SW480 (cell line): Measurements from ENCODE around the gene GLIPR1.
"Not testable (repeated sequence)": the region's sequence is repeated elsewhere in the genome, so short reads cannot be mapped to it uniquely, and the experiment has no call there.

Experiments
- DNase-seq: peaks from one replicate; pipeline ENCODE4 v3.0.0-alpha.2; 2016; ENCODE audit warnings: low spot score

Gene GLIPR1

DNA sequence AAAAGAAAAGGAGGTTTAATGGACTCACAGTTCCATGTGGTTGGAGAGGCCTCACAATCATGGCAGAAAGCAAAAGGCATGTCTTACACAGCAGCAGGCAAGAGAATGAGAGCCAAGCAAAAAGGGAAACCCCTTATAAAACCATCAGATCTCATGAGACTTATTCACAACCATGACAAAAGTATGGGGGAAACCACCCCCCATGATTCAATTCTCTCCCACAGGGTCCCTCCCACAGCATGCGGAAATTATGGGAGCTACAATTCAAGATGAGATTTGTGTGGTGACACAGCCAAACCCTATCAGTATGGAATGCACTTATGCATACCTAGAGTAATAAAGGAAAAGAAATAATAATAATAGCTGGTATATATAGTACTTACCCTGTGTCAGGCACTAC lies 4.5 kb upstream of the GLIPR1 start:
- no peak for DNase-seq

GRCh38 chr12:75477137-75477536 lies 3.4 kb upstream of the GLIPR1 start:
- no peak for DNase-seq

DNA sequence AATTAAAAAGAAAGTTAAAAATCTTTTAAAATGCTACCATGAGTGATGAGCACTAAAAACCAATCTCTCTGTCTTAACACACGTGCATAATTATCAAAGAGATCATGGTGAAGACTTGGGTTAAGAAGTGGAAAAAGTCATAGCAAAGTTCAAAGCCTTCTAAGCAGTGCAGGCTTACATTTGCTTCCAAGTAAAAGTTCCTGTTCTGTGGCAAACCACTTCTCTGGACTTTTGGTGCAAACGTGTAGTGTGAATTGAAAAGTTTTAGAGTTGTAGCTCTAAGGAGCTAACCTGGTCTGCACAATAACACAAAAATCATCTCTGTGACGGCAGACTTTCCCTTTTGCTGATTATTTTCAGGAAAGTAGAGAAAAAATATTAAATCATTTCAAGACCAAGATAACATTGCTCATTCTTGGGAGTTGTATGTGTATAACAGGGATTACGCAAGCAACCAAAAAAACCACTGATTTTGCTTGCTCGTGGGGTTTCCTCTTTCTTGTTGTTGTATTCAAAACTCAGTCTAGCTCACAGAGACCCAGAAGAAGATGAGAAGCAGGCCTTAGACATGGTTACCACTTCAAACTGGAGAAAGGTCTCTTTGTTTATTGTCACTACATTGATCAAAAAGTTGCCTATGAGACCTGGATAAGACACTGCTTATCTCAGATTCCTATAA lies 2.3 kb upstream of the GLIPR1 start:
- no peak for DNase-seq

- no peak for DNase-seq
Measured at GRCh38 chr12:75479963-75480461, 543 bp upstream of the GLIPR1 start.

DNA sequence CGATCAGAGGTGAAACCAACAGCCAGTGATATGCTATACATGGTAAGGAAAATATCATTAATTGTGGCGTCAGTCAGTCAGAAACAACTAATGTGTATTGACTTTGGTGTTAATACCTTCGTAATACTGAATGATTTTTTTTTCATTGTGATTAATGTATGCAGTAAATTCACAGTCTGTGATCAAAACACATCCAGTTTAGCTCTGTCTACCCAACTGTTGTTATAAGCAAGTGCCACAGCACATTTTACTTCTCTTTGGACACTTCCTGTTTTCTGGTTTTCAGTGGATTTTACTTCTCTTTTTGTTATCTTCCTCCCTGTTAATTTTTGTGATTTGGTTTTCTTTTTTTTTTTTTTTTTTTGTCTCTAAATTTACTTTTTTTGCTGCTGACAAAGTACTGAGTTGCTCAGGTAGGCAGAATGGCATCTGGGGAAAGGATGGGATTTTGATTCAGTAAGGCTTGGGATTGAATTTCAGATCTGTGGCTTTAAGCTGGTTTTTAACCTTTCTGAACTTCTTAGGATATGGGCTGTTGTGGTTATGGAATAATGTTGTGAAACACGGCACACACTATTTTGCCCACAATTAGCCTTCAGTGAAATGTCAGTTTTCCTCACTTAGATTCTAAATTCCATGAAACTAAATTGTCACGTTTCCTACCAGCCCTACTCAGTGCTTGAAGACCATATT lies 604 bp downstream of the GLIPR1 start:
- DNase-seq = no peak

DNA sequence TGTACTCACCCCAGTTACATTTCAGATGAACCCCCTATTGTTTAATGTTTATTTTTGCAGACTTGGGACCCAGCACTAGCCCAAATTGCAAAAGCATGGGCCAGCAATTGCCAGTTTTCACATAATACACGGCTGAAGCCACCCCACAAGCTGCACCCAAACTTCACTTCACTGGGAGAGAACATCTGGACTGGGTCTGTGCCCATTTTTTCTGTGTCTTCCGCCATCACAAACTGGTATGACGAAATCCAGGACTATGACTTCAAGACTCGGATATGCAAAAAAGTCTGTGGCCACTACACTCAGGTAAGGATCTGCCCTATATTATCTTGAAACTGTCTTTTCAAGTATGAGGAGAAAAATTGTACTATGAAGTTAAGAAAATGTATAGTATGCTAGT lies 1.2 kb downstream of the GLIPR1 start:
- no peak for DNase-seq

DNA sequence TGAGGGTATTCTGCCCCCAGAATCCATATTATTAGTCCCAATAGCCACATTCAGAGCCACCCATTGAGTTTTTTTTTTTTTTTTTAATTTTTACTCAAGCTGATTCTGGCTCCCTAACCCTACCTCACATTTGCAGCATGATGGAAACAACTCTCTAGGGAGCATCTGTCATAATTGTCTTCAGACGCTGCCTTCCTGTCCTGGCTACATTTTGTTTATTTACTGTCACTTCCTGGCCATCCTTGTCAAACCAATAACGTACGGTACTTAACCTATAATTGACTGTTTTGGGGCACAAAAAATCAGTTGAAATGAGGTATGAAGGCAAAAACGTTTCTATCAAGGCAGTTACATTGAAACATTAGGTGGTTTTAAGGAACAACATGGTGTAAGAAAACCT lies 2.1 kb downstream of the GLIPR1 start:
- no peak for DNase-seq

DNA sequence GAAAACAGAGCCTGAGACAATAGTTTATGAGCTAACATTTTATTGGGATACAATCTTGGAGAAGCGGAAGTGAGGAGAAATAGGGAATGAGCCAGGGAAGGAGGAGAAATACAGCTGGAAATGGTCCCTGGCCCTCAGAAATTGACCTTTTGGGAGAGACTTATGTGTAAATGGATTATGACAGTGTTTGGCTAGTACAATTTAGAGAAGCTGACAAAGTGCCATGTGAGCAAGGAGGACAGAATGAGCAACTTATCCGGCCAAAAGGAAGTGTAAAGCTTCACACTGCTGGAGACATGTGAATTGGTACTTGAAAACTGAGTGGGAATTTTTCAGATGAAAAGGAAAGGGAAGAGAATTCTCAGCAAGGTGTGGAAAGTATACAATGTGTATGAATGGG lies 2.9 kb downstream of the GLIPR1 start:
- no peak for DNase-seq

DNA sequence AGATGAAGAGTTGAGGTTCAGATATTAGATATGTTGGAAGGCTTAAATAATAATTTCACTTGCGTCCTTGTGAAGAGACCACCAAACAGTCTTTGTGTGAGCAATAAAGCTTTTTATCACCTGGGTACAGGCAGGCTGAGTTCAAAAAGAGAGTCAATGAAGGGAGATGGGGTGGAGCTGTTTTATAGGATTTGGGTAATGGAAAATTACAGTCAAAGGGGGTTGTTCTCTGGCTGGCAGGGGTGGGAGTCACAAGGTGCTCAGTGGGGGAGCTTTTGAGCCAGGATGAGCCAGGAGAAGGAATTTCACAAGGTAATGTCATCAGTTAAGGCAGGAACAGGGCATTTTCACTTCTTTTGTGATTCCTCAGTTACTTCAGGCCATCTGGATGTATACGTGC lies 3.9 kb downstream of the GLIPR1 start:
- not testable (repeated sequence) for DNase-seq

DNA sequence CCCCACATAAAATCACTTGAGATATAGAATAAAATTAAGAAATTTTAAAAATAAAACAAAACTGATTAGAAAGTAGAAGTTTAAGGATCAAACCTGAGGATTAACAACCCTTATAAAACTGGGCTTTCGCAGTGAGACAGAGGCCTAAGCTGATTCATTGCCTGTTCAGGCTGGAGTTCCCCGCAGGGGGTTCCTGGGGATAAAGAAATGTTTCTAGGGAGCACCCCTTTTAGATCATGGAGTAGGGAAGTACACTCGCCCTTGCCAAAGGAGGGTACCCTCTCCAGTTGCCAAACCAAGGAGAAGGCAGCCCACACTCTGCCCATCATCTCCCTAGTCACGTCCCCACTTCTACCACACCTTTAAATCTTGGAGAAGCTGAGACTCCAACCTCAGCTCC lies 6.8 kb downstream of the GLIPR1 start:
- DNase-seq = no peak

- DNase-seq = peak; percentile 14
Measured at GRCh38 chr12:75488553-75488952, 8.0 kb downstream of the GLIPR1 start.

DNA sequence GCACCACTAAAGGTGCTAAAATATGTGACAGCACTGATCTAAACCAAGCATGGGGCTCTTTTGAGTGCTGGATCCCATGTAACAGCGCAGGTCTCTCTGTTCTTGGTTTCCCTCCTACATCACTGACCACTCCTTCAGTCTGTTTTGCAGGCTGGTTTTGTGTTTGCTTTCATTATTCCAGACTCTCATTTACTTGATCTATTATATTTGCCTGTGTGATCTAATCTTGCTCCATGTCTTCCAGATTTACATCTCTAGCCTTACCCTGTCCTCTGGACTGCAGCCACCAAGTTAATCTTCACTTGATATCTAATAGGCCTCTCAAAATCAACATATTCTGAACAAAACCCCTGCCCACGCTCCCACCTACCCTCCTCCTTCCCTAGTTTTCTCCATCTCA lies 8.6 kb downstream of the GLIPR1 start:
- no peak for DNase-seq

DNA sequence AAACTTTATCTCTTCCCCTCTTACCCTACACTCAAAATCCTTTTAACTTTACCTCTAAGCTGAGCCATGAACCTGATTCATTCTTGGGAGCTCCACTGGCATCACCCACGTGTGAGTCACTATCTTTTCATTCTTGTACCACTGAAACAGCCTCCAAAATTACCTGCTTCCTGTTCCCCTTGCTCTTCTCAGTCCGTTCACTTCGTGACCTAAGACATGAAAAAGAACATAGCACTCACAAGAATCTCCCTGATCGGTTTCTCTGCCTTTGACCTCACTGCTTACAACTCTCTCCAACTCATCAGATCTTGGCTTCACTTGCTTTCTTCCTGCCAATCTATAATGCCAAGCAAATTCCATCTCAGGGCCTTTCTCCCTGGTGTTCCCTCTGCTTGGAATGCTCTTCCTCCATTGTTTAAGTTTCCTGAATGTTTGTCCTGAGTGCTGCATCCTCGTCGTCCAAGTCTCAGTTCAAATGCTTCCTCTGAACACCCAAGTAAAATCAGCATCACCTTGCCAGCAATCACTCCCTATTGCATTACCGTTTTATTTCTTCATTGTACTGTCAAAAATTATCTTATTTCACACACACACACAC lies 9.2 kb downstream of the GLIPR1 start:
- peak; percentile 3 for DNase-seq

DNA sequence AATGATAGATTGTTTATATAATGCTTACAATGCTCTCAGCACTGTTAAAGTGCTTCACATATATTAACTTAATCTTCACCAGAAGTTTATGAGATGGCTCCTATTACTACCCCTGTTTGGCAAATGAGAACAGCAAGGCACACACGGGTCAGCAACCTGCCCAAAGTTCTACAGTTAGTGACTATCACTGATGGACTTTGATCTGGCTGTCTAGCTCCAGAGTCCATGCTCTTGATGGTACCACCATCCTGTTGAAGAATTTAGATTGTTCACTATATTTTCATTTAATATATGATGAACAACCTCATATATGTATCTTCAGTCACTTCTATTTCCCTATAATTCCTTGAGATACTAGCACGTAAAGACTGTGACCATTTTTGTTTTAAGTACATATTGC lies 10.6 kb downstream of the GLIPR1 start:
- no peak for DNase-seq

- no peak for DNase-seq
Measured at GRCh38 chr12:75503459-75503858, 22.9 kb downstream of the GLIPR1 start.

- no peak for DNase-seq
Measured at GRCh38 chr12:75503866-75504265, 23.3 kb downstream of the GLIPR1 start.

GRCh38 chr12:75505706-75506312 lies 25.3 kb downstream of the GLIPR1 start:
- no peak for DNase-seq

DNA sequence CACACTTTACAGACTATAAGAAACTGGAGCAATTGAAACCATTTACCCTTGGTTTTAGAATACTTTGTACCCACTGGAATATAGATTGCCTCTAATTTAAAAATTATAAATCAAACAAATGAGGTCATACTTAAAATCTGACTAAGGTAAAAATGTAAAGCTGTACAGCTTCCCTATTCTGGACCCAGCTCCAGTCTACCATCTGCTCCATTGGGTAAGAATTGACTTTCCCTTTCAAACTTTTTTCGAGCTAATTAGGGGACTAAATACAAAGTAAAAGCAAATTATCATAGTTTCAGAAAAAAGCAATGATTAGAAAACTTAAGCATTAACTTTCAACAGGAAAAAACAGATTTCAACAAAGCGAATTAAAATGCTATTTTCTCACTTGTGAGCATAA lies 26.5 kb downstream of the GLIPR1 start:
- DNase-seq = no peak

DNA sequence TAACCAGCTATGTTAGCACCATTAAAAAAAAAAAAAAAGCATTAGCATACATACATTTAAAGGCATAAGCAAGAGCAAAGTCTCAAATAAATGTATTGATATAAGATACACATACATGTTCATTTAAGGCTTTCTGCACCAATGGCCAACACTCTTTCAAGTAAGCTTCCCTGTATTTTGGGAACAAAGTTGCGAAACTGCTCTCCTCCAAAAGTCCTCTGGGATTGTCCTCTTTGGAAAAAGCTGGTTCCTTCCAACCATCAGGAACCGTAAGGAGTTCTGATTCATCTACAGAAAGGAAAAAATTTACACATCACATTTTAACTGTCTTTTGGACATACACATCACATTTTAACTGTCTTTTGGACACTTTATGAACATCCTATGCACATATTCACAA lies 27.6 kb downstream of the GLIPR1 start:
- DNase-seq = no peak

- DNase-seq = no peak
Measured at GRCh38 chr12:75509621-75510020, 29.1 kb downstream of the GLIPR1 start.

DNA sequence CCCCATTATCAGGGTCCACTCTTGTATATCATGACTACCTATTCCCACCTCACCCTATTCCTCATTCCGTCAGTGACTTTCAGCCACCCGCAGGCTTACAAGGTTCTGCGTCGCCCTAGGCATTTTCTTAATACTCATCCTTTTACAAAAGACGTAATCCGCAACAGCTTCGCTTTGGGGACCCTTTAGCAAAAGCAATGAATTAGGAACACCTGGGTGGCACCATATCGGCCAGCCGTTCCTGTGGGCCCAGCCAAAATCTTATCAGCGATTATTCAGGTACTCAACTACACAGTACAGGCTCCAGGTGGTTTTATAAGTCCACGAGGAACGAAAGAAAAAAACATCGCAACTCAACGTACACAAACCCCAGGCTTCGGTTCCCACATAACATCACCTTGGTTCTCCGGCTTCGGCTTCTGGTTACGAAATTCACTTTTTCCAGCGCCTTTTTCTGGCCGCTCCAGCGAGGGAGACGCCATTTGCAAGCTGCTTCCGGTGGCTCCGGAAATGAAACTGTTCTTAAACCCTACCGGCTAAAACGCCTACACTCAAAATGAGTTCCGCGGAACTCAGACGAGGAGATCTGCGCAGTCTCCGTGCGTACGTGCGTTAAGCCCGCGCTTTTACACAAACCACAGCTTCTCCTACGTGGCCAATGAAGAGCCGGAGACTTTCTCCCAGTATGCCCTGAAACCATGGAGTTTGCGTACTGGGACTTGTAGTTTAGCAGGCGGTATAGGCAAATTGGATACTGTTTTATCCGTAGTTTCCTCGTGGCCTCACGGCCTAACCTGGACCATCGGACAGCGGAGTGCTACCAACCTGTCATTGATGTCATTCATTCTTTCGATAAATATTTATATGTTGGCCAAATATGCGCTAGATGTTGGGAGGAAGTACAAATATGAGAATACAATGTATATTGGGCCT lies 30.8 kb downstream of the GLIPR1 start, which contains the start of gene KRR1:
KRR1 (minus strand) TSS at position 494 of the 933 bp plus-strand sequence; CDS start at position 482, 12 bp downstream.
- peak; percentile 98 for DNase-seq

DNA sequence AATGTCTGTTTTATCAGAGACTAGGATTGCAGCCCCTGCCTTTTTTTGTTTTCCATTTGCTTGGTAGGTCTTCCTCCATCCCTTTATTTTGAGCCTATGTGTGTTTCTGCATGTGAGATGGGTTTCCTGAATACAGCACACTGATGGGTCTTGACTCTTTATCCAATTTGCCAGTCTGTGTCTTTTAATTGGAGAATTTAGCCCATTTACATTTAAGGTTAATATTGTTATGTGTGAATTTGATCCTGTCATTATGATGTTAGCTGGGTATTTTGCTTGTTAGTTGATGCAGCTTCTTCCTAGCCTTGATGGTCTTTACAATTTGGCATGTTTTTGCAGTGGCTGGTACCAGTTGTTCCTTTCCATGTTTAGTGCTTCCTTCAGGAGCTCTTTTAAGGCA lies 40.7 kb downstream of the GLIPR1 start:
- not testable (repeated sequence) for DNase-seq
